Measurements from ENCODE around the gene SRA1.

- no peak for TF ChIP-seq CTCF (conservative IDR thresholded peaks at IDR 0.05; ENCODE audit: low read depth, low read length)
- no peak for TF ChIP-seq EZH2 (IDR thresholded peaks at IDR 0.05; ENCODE audit: low read length, unreplicated experiment)
- TF ChIP-seq EZH2phosphoT487 (IDR thresholded peaks at IDR 0.05; ENCODE audit: borderline replicate concordance, low read length), result no peak
These were observed 5.4 kb downstream of the SRA1 start for GRCh38 chr5:140551872-140552271.
